Activated CD4-positive, alpha-beta memory T cell treated with anti-CD3 and anti-CD28 coated beads for 36 hours (primary cell): ENCODE measurements around the gene ANKRD44. TPM values are rescaled to one million over a fixed set of nuclear protein-coding genes. Genes with fewer than 3 reads are reported as not detected.
A peak's percentile ranks its signal among the peaks of the same experiment; 100 is the strongest.

Experiments used
- CTCF ChIA-PET: fragments of 350-600 bp; sonication (Branson Sonifier 250); formaldehyde crosslinking; loops from one replicate; lab custom pipeline; 2021; ENCODE audit warnings: antibody characterized with exemption, inconsistent platforms; lab: Charles Lee
- POLR2A ChIA-PET: fragments of 350-600 bp; sonication (Branson Sonifier 250); formaldehyde crosslinking; loops from one replicate; lab custom pipeline; 2021; ENCODE audit warnings: antibody characterized with exemption; lab: Charles Lee
- DNase-seq: peaks from one replicate; pipeline ENCODE4 v3.0.0-alpha.2; 2020
- H3K27ac Mint-ChIP-seq: one replicate; pipeline ENCODE4 v1.8.0; 2021; ENCODE audit warnings: mixed read lengths
- H3K27me3 Mint-ChIP-seq: one replicate; pipeline ENCODE4 v1.8.0; 2021; ENCODE audit warnings: mixed read lengths
- H3K36me3 Mint-ChIP-seq: one replicate; pipeline ENCODE4 v1.8.0; 2021; ENCODE audit warnings: mixed read lengths
- H3K4me1 Mint-ChIP-seq: one replicate; pipeline ENCODE4 v1.8.0; 2021; ENCODE audit warnings: low read depth, mixed read lengths
- H3K4me3 Mint-ChIP-seq: one replicate; pipeline ENCODE4 v1.8.0; 2021; ENCODE audit warnings: mild to moderate bottlenecking, mixed read lengths
- H3K9me3 Mint-ChIP-seq: one replicate; pipeline ENCODE4 v1.8.0; 2021; ENCODE audit warnings: mixed read lengths
- intact Hi-C: fragments of 100-400 bp; cut with micrococcal nuclease; formaldehyde crosslinking; loops from one replicate; pipeline ENCODE4 v1.15.1; 2023
- total RNA-seq, 2 experiments: library from RNA; stranded (reverse); gene quantifications; one replicate each; pipeline ENCODE4 v1.2.3, GENCODE V29; 2021

The ANKRD44 gene
- total RNA-seq, 2 experiments from 2014 or later = 123 to 125 TPM

DNA sequence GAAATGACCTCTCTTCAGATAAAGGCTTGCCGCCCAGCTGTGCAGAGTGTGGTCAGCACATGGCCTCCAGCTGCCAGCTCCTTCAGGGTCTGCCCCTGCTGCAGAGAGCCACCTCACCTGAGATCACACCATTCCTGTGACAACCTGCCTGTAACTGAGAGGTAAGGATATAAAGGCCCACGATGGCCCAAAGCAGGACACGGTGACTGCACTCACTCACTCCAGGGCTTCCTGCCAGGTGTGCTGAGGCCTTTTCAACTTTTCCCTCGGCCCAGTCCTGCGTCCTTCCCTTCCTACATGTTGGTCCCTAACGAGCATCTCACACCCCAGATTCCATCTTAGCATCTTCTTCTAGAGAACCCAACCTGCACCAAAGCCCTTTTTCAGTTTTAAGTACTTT is 36.2 kb downstream of the ANKRD44 start:
- intact Hi-C loops = no loop called here
- H3K36me3 Mint-ChIP-seq = peaks cover 10% of the 10 kb centered on the region
- ChIA-PET POLR2A (interaction anchor here (0.7 to 0.8 kb wide), 2 partner anchors 35 to 37 kb away, joined by 3 read pairs; no protein-coding TSS in a partner anchor), CTCF (no interaction called here)
- H3K9me3 Mint-ChIP-seq = no peaks in the 10 kb centered on the region
- peak overlapping the region; percentile 77 for H3K27ac Mint-ChIP-seq
- peaks cover 70% of the 10 kb centered on the region for H3K4me1 Mint-ChIP-seq
- H3K27me3 Mint-ChIP-seq = no peaks in the 10 kb centered on the region
- no peak for DNase-seq
- no peak overlapping the region for H3K4me3 Mint-ChIP-seq

DNA sequence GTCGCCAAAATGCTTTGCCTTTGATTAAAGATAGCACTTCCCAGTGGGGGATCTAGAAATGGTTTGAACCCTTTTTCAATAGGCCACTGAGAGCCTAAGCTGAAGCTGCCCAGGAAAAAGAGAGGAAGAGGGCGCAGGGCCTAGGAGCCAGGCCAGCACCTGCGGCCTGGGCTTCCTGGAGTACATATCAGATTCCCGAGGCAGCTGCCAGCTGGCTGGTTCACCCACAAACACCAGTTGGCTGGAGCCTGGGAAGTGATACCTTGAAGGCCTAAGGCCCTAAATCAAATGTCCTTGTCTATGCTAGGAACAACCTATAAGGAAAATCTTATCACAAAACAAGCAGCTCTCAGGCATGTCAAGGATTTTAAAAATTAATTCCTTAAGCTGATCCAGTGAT is 37.1 kb downstream of the ANKRD44 start:
- no peaks in the 10 kb centered on the region for H3K27me3 Mint-ChIP-seq
- DNase-seq = no peak
- CTCF ChIA-PET = interaction anchor here (1.2 kb wide), 1 partner anchor 75 kb away, joined by 3 read pairs; no protein-coding TSS in a partner anchor
- no peaks in the 10 kb centered on the region for H3K9me3 Mint-ChIP-seq
- no peak overlapping the region for H3K4me3 Mint-ChIP-seq
- intact Hi-C loops = no loop called here
- H3K36me3 Mint-ChIP-seq = peaks cover 10% of the 10 kb centered on the region
- POLR2A ChIA-PET = interaction anchor here (0.7 to 0.8 kb wide), 2 partner anchors 36 to 38 kb away, joined by 3 read pairs; no protein-coding TSS in a partner anchor
- H3K27ac Mint-ChIP-seq = peak overlapping the region; percentile 56
- H3K4me1 Mint-ChIP-seq = peaks cover 70% of the 10 kb centered on the region

DNA sequence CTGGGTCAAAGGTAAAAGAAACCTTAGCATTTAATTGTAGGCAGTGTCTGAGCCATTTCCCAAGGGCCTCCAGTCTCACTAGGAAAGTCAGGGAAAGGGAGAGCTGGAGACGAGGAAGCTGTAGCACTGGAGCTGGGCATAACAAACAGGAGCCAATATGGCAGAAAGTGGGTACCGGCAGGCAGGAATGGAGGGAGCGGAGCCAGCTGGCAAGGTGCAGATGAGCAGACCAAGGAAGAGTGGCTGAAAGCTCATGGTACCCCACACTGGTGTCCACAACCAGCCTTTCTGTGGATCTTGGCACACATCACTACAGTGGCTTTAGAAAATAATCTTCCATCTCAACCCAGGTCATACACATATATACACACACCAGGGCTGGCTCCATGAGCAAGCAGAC is 40.0 kb downstream of the ANKRD44 start:
- POLR2A ChIA-PET = interaction anchor here (2.1 kb wide), 1 partner anchor 39 kb away, joined by 8 read pairs; the partner anchor contains the start of gene ANKRD44
- intact Hi-C loops = no loop called here
- H3K36me3 Mint-ChIP-seq = peaks cover 10% of the 10 kb centered on the region
- DNase-seq = no peak
- no peaks in the 10 kb centered on the region for H3K27me3 Mint-ChIP-seq
- peak overlapping the region; percentile 74 for H3K27ac Mint-ChIP-seq
- no peak overlapping the region for H3K4me3 Mint-ChIP-seq
- peaks cover 83% of the 10 kb centered on the region for H3K4me1 Mint-ChIP-seq
- CTCF ChIA-PET = no interaction called here
- no peaks in the 10 kb centered on the region for H3K9me3 Mint-ChIP-seq

DNA sequence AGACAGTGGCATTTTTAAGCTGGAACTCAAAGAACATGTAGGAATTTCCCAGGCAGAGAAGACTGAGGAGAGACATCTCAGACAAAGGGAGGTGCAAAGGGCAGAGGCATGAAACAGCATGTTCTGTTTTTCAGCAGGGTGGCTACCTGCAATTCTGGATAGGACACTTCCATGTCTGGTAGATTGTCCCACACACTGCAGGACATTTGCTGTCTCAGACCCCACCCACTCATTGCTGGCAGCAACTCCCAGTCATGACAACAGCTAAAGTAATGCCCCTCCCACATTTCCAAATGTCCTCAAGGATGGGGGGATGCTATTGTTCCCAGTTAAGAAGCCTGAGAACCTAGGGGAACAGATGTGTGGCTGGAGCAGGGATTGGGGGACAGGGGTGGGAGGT is 40.8 kb downstream of the ANKRD44 start:
- H3K27ac Mint-ChIP-seq = peak overlapping the region; percentile 74

DNA sequence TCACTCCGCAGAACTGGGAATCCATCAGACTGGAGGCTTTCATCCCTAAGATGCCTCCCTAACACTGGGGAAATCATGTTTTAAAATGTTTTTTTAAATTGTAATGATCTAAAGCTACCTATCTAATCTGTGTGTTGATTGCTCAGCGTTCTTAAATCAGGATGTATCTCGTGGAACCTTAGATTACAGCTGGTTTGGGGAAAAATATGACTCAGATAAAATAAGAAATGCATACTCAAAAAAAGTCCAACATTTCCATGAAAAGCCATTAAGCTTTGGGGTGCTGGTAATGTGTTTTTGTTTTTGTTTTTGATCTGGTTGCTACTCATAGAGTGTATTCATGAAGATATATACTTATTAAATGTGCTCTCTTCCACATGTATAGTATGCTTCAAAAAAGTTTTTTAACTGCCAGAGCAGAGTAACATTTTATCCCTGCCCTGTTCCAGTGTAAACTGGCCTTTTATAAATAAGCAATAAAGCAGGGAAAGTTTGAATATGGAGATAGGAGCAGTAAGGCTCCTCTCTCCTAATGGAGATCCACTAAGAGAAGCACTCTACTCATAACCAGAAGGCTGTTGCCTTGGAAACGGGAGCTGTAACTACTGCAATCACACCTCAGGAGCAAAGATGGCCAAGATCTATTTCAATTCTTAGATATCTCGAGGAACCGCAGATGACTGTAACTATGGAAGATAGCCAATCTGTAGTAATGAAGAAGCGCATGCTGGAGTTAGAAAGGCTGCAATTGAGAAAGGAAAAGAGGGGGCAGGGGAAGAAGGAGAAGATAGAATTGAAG is 41.6 kb downstream of the ANKRD44 start:
- DNase-seq = peak; percentile 63
- Mint-ChIP-seq H3K36me3 (peaks cover 3% of the 10 kb centered on the region), H3K4me1 (peaks cover 89% of the 10 kb centered on the region), H3K9me3 (no peaks in the 10 kb centered on the region), H3K4me3 (no peak overlapping the region), H3K27me3 (no peaks in the 10 kb centered on the region), H3K27ac (peak overlapping the region; percentile 74)
- POLR2A ChIA-PET = interaction anchor here (0.6 to 2.1 kb wide), 4 partner anchors 8 to 41 kb away, joined by 3 to 8 read pairs (median 5); partner anchors contain the start of gene ANKRD44
- CTCF ChIA-PET = interaction anchor here (0.8 to 1.7 kb wide), 2 partner anchors 18 to 19 kb away, joined by 3 read pairs; no protein-coding TSS in a partner anchor
- intact Hi-C loops = loop anchor here (1.0 kb wide), 1 partner anchor 10 kb away; no protein-coding TSS in a partner anchor

More for the DNA sequence above, 40.8 kb downstream of the ANKRD44 start:
- CTCF ChIA-PET = interaction anchor here (1.7 kb wide), 1 partner anchor 18 kb away, joined by 3 read pairs; no protein-coding TSS in a partner anchor
- Mint-ChIP-seq H3K9me3 (no peaks in the 10 kb centered on the region), H3K27me3 (no peaks in the 10 kb centered on the region), H3K36me3 (peaks cover 7% of the 10 kb centered on the region), H3K4me3 (no peak overlapping the region), H3K4me1 (peaks cover 87% of the 10 kb centered on the region)
- intact Hi-C loops = loop anchor here (1.0 kb wide), 1 partner anchor 9 kb away; no protein-coding TSS in a partner anchor
- POLR2A ChIA-PET = interaction anchor here (1.5 to 2.1 kb wide), 3 partner anchors 11 to 40 kb away, joined by 5 to 8 read pairs (median 5); partner anchors contain the start of gene ANKRD44
- no peak for DNase-seq

DNA sequence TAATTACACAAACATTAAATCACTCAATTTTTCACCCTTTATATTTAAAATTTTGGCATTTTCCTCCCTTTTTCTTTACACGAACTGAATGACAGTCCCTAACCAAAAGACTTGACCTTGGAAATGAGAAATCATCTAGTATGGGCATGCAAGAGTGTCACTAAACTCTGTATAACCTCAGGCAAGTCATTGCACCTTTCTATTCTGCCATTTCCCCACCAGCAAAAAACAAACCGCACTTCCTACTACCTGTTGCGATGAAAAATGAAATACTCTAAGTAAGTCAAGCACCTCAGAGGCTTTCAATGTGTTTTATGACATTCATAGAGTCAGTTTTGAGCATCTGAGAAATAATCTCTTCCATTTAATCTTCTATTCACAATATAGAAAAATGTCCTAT is 44.1 kb downstream of the ANKRD44 start:
- peak overlapping the region; percentile 36 for H3K4me3 Mint-ChIP-seq
- H3K36me3 Mint-ChIP-seq = peaks cover 5% of the 10 kb centered on the region
- H3K4me1 Mint-ChIP-seq = peaks cover 98% of the 10 kb centered on the region
- no peaks in the 10 kb centered on the region for H3K9me3 Mint-ChIP-seq
- peak overlapping the region; percentile 79 for H3K27ac Mint-ChIP-seq
- ChIA-PET CTCF (interaction anchor here (0.7 to 2.1 kb wide), 3 partner anchors 42 to 75 kb away, joined by 3 to 5 read pairs (median 3); no protein-coding TSS in a partner anchor), POLR2A (interaction anchor here (0.7 to 1.6 kb wide), 5 partner anchors 26 to 60 kb away, joined by 3 to 5 read pairs (median 3); no protein-coding TSS in a partner anchor)
- no peaks in the 10 kb centered on the region for H3K27me3 Mint-ChIP-seq
- intact Hi-C loops = loop anchor here (1.0 kb wide), 3 partner anchors 8 to 38 kb away; no protein-coding TSS in a partner anchor
- DNase-seq = peak; percentile 45

DNA sequence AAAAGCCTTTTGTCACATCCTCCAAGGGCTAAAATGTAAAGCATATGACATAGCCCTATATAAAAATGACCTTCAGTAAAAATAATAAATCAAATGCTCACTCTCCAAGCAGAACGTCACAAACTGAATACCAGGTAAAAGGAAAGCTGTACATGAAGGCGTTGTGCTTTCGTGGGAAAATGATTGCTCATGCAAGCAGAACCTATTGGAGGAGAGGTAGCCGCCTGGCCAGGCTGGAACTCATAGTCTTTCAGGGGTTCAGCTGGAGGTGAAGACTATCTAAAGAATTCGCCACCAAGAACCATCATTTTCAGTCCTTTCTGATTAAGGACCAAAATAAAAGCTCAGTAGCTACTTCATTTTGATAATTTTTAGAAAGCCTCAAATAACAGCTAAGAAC is 44.7 kb downstream of the ANKRD44 start:
- Mint-ChIP-seq H3K27ac (peak overlapping the region; percentile 79), H3K36me3 (peaks cover 5% of the 10 kb centered on the region), H3K4me3 (peak overlapping the region; percentile 36), H3K27me3 (no peaks in the 10 kb centered on the region), H3K9me3 (no peaks in the 10 kb centered on the region), H3K4me1 (peaks cover 97% of the 10 kb centered on the region)
- CTCF ChIA-PET = interaction anchor here (1.0 to 2.1 kb wide), 2 partner anchors 42 to 74 kb away, joined by 3 to 5 read pairs; no protein-coding TSS in a partner anchor
- intact Hi-C loops = loop anchor here (1.0 kb wide), 3 partner anchors 8 to 38 kb away; no protein-coding TSS in a partner anchor
- DNase-seq = no peak
- POLR2A ChIA-PET = interaction anchor here (0.7 to 1.3 kb wide), 3 partner anchors 28 to 60 kb away, joined by 3 to 5 read pairs (median 3); no protein-coding TSS in a partner anchor

DNA sequence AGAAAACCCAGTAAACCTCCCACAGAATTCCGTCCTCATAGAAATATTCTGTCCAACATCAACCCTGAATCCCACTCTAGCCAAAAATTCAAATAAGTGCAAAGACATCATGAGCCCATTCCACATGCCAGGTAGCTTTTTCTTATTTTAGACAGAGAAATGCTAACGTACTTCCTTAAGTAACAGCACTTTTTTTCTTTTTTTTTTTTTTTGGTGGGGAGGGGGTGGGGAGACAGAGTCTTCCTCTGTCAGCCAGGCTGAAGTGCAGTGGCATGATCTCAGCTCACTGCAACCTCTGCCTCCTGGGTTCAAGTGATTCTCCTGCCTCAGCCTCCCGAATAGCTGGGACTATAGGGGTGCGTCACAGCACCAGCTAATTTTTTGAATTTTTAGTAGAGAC is 45.5 kb downstream of the ANKRD44 start:
- Mint-ChIP-seq H3K4me1 (peaks cover 90% of the 10 kb centered on the region), H3K9me3 (no peaks in the 10 kb centered on the region), H3K27ac (peak overlapping the region; percentile 90), H3K36me3 (peaks cover 5% of the 10 kb centered on the region), H3K4me3 (no peak overlapping the region), H3K27me3 (no peaks in the 10 kb centered on the region)
- CTCF ChIA-PET = interaction anchor here (1.1 to 2.6 kb wide), 2 partner anchors 61 to 74 kb away, joined by 3 to 10 read pairs; no protein-coding TSS in a partner anchor
- DNase-seq = no peak
- POLR2A ChIA-PET = interaction anchor here (1.2 to 1.9 kb wide), 3 partner anchors 12 to 43 kb away, joined by 3 to 13 read pairs (median 4); no protein-coding TSS in a partner anchor
- intact Hi-C loops = no loop called here

DNA sequence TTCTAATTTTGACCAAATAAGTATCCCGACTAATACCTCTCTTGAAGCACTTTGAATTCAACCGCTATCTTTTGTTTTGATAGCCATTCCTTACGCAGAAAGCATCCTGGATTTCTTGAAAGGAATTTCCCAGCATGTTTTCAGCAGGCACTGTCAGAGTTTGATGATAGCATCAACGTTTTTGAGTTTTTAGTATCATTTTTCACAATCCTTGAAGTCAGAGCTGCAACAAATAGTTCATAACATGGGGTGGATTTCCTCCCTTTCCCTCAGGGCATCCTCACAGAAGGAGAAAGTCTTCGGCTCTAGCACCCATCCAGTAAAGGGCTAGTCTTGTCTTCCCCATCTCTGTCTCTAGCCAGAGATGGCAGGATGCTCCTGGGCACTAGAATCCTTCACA is 46.2 kb downstream of the ANKRD44 start:
- peaks cover 5% of the 10 kb centered on the region for H3K36me3 Mint-ChIP-seq
- H3K27me3 Mint-ChIP-seq = no peaks in the 10 kb centered on the region
- DNase-seq = no peak
- intact Hi-C loops = no loop called here
- ChIA-PET CTCF (interaction anchor here (1.2 to 2.6 kb wide), 3 partner anchors 11 to 73 kb away, joined by 3 to 10 read pairs (median 5); no protein-coding TSS in a partner anchor), POLR2A (interaction anchor here (0.7 to 1.9 kb wide), 5 partner anchors 13 to 44 kb away, joined by 3 to 13 read pairs (median 4); no protein-coding TSS in a partner anchor)
- peak overlapping the region; percentile 24 for H3K4me3 Mint-ChIP-seq
- H3K9me3 Mint-ChIP-seq = no peaks in the 10 kb centered on the region
- H3K27ac Mint-ChIP-seq = peak overlapping the region; percentile 90
- H3K4me1 Mint-ChIP-seq = peaks cover 89% of the 10 kb centered on the region

DNA sequence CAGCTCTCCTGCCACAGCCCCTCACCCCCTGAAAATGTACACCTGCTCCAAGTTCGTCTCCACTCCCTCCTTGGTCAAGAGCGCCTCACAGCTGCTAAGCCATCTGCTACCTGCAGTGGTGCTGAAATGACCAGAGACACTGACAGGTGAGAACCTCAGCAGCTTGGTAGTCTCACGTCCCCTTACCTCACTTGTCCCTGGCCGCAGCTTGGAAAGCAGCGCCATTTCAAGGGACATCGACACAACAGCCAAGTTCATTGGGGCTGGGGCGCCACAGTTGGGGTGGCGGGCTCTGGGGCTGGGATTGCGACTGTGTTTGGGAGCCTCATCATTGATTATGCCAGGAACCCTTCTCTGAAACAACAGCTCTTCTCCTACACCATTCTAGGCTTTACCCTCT is 47.5 kb downstream of the ANKRD44 start:
- Mint-ChIP-seq H3K9me3 (no peaks in the 10 kb centered on the region), H3K4me3 (no peak overlapping the region)

DNA sequence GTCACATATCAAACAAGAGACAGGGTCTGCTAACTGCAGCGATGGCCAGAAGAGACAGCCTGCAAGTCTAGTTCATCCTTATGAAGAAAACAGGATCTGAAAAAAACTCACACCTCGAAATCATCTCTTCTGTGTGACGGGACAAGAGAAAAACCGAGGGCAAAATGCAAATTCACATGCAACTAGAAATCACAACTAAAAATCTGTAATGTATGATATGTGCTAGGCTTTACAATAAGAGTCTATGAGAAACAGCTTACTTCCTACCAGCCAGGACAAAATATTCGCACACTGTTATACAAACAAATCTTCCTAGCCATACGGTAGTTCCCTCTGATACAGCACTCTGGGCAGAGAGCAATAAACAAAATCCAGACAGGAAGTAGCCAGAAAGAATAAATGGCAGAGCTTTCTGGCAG is 48.8 kb downstream of the ANKRD44 start:
- ChIA-PET CTCF (interaction anchor here (0.8 to 1.2 kb wide), 5 partner anchors 9 to 71 kb away, joined by 3 to 7 read pairs (median 3); partner anchors contain the start of gene ANKRD44), POLR2A (interaction anchor here (1.0 kb wide), 1 partner anchor 238 kb away, joined by 3 read pairs; the partner anchor contains the start of gene HSPE1)
- Mint-ChIP-seq H3K27me3 (no peaks in the 10 kb centered on the region), H3K9me3 (no peaks in the 10 kb centered on the region), H3K4me1 (peaks cover 85% of the 10 kb centered on the region), H3K4me3 (peak overlapping the region; percentile 49), H3K36me3 (peaks cover 8% of the 10 kb centered on the region), H3K27ac (peak overlapping the region; percentile 90)
- intact Hi-C loops = no loop called here
- DNase-seq = no peak

More for the DNA sequence above, 47.5 kb downstream of the ANKRD44 start:
- peak overlapping the region; percentile 90 for H3K27ac Mint-ChIP-seq
- no peaks in the 10 kb centered on the region for H3K27me3 Mint-ChIP-seq
- ChIA-PET POLR2A (interaction anchor here (1.0 to 1.7 kb wide), 4 partner anchors 34 to 58 kb away, joined by 3 to 5 read pairs (median 4); partner anchors contain the start of gene ANKRD44), CTCF (interaction anchor here (1.2 to 2.6 kb wide), 3 partner anchors 10 to 72 kb away, joined by 3 to 10 read pairs (median 5); no protein-coding TSS in a partner anchor)
- intact Hi-C loops = no loop called here
- DNase-seq = no peak
- peaks cover 89% of the 10 kb centered on the region for H3K4me1 Mint-ChIP-seq
- H3K36me3 Mint-ChIP-seq = peaks cover 8% of the 10 kb centered on the region
